ENCODE results near the gene CWC27.
"Not testable (repeated sequence)": the region's sequence is repeated elsewhere in the genome, so short reads cannot be mapped to it uniquely, and the experiment has no call there.

The CWC27 gene

GRCh38 chr5:64836786-64837185 lies 68.1 kb downstream of the CWC27 start:
- DNase-seq (ENCODE audit: extremely low read depth in 1 of 2, low read depth in 1 of 2), result no peak

GRCh38 chr5:64838376-64838775 lies 69.6 kb downstream of the CWC27 start:
- no peak for DNase-seq (ENCODE audit: extremely low read depth in 1 of 2, low read depth in 1 of 2)

GRCh38 chr5:64838803-64839202 lies 70.1 kb downstream of the CWC27 start:
- DNase-seq (ENCODE audit: extremely low read depth in 1 of 2, low read depth in 1 of 2), result no peak

- DNase-seq (ENCODE audit: extremely low read depth in 1 of 2, low read depth in 1 of 2), result no peak
These were observed 71.2 kb downstream of the CWC27 start for GRCh38 chr5:64839936-64840335.

GRCh38 chr5:64840958-64841357 lies 72.2 kb downstream of the CWC27 start:
- no peak for DNase-seq (ENCODE audit: extremely low read depth in 1 of 2, low read depth in 1 of 2)

DNA sequence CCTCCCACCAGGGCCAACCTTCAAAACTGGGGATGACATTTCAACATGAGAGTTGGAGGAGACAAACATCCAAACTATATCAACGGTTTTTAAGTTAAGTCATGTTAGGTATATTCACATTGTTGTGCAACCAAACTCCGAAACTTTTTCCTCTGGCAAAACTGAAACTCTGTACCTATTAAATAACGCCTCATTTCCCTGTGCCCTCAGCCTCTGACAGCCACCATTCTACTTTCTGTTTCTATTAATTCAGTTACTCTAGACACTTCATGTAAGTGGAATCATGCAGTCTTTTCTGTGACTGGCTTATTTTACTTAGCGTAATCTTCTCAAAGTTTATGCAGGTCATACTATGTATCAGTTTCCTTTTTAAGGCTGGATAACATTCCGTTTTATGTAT lies 85.0 kb downstream of the CWC27 start:
- no peak for DNase-seq (ENCODE audit: extremely low read depth in 1 of 2, low read depth in 1 of 2)

DNA sequence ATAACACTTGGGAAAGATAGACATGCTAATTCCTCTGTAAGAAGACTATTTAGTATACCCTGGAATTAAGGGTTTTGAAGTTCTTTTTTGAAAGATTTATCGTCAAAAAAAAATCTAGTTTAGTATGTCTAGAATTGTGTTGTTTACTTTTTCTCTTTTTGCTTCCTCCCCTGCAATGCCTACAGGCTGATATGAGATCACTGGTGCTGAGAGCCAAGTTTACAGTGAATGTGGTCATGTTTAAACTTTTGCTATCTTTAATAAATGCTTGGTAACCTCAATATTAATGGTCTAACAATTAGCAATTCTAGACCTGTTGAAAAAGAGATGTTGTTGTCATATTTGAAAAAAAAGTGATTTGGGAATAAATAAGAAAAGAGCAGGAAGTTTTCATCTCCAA lies 86.1 kb downstream of the CWC27 start:
- DNase-seq (ENCODE audit: extremely low read depth in 1 of 2, low read depth in 1 of 2), result no peak

DNA sequence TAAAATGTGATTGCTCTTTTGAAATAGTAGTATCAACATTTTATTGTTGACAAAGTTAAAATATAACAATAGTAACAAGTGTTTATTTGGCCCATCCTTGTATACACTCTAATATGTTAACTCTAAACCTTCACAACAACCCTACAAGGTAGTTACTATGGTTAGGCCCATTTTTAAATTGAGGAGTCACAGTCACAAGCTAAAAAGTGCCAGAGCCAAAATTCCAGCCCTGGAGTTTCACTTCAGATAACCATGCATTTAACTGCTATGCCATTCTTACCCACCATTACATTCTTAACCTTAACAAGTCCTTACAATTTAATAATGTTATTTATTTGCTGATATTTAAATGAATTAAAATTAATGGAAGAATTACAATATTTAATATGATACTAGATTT lies 91.2 kb downstream of the CWC27 start:
- no peak for DNase-seq (ENCODE audit: extremely low read depth in 1 of 2, low read depth in 1 of 2)

GRCh38 chr5:64861281-64861680 lies 92.6 kb downstream of the CWC27 start:
- DNase-seq (ENCODE audit: extremely low read depth in 1 of 2, low read depth in 1 of 2), result no peak

DNA sequence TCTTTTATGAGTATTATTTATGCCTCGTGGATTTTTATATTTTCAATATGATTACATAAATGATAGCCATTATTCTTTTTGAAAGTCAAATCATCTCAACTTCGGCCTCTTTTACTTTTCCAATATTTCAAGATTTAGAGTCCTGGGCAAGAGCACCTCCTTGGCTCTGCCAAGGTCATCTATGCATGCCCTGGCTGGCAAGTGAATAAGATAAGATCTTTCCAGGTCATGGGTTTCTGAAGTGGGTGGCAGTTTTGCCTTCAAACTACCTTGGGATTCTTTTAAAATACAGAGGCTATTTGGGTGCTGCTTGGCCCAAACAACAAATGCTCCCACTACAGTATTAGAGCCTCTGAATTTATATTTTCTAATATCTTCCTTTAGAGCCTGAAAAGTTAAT lies 95.4 kb downstream of the CWC27 start:
- no peak for DNase-seq (ENCODE audit: extremely low read depth in 1 of 2, low read depth in 1 of 2)

GRCh38 chr5:64865662-64866061 lies 96.9 kb downstream of the CWC27 start:
- DNase-seq (ENCODE audit: extremely low read depth in 1 of 2, low read depth in 1 of 2), result no peak

DNA sequence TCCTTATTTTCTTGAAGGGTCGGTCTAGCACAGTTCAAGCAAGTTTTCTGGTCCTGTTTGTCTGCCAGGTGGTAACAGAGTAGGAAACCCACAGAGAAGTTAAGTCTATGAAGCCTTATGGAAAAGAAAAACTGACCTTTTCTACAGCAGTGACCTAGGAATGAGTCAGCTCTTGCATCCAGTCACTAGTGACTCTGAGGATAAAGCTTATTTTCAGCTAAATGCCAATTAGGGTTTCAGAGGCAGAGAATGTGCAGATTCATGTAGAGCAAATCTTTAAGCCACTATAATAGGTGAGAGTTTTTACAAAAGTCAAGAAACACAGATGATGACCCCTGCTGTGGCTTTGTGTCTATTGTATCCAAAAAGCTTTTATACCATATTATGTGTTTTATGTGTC lies 100.7 kb downstream of the CWC27 start:
- DNase-seq (ENCODE audit: extremely low read depth in 1 of 2, low read depth in 1 of 2), result no peak

- DNase-seq (ENCODE audit: extremely low read depth in 1 of 2, low read depth in 1 of 2), result no peak
These were observed 103.3 kb downstream of the CWC27 start for GRCh38 chr5:64872044-64872443.

- DNase-seq (ENCODE audit: extremely low read depth in 1 of 2, low read depth in 1 of 2), result no peak
These were observed 104.7 kb downstream of the CWC27 start for GRCh38 chr5:64873441-64873840.

GRCh38 chr5:64874753-64875152 lies 106.0 kb downstream of the CWC27 start:
- no peak for DNase-seq (ENCODE audit: extremely low read depth in 1 of 2, low read depth in 1 of 2)

GRCh38 chr5:64876203-64876602 lies 107.5 kb downstream of the CWC27 start:
- DNase-seq (ENCODE audit: extremely low read depth in 1 of 2, low read depth in 1 of 2), result no peak

DNA sequence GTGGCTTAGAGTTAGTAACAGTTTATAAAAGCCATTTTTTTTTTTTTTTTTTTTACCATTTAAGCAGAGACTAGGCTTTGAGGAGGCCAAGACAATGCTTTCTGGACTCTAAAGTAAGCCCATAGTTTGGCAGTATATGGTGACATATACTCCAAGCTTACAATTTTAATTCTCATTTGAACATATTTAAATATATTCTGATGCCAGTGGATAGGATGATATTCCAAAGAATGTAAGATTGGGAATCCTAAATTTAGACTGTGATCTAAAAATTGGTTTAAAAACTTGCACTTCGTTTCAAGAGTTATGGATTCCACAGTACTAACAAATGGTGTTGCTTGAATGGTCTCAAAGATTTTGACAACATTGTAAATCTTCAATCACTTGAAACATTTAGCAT lies 112.1 kb downstream of the CWC27 start:
- DNase-seq (ENCODE audit: extremely low read depth in 1 of 2, low read depth in 1 of 2), result no peak

DNA sequence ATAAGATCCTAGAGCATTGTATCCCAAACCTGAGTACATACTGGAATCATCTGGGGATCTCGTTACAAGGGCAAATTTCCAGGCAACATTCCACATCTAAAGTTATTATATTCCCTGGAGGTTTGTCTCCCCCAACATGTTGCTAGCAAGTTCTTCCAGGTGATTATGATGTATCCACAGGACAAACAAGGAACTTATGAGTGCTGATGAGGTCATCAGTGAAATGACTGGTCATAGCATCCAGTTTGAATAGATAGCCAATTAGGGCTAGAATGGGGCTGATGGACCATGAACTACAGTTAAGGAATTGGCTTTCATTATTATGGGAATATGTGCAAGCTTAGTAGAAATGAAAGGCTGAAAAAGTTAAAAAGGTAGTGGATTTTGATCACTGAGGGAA lies 115.2 kb downstream of the CWC27 start:
- no peak for DNase-seq (ENCODE audit: extremely low read depth in 1 of 2, low read depth in 1 of 2)

DNA sequence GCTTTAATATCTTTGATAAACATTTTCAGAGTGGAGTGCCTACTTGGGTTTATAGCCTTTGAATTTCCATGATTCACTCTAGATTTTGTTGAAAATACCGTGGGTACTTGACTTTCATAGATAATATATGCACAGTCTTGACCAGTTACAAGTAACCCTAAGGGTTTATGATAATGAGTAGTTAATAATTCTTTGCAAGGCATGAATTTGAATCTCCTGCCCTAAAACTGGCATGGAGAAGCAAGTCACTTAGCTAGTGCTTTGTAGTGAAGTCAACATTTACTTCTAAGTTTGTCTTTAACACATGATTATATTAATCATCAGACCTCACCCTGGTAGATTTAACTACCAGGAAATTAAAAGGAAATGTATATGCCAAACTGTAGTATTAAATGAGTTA lies 115.8 kb downstream of the CWC27 start:
- DNase-seq (ENCODE audit: extremely low read depth in 1 of 2, low read depth in 1 of 2), result no peak

DNA sequence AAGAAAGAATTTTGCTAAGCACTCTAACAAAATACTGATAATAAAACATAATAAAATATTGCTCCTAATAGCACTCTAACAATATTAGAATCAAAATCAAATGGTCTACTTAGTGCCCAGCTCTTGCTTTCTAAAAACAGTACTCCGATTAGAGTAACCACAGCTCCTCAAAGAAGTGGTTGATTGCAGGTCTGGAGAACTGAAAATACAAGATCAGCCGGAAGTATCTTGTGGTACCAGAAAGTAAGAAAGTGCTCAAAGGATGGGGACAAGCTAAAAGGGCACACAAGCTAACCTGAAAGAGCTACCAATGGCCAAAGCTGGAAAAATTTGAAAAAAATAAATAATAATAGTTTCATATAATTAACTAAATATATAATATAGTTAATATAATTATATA lies 119.2 kb downstream of the CWC27 start:
- no peak for DNase-seq (ENCODE audit: extremely low read depth in 1 of 2, low read depth in 1 of 2)

GRCh38 chr5:64895748-64896147 lies 127.0 kb downstream of the CWC27 start:
- DNase-seq (ENCODE audit: extremely low read depth in 1 of 2, low read depth in 1 of 2), result no peak

DNA sequence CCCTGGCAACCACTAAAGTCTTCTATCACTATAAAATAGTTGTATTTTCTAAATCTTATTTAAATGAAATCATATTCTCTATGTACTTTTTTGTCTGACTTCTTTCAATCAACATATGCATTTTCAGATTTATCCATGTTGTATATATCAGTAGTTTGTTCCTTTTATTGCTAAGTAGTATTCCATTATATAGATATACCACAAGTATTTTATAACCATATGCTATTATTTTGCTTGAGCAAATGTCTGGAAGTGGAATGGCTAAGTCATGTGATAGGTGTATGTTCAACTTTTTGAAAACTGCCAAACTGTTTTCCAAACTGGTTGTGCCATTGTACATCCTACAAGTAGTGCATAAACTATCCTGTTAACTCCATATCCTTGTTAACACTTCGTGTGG lies 131.1 kb downstream of the CWC27 start:
- DNase-seq (ENCODE audit: extremely low read depth in 1 of 2, low read depth in 1 of 2), result no peak

- no peak for DNase-seq (ENCODE audit: extremely low read depth in 1 of 2, low read depth in 1 of 2)
These were observed 131.9 kb downstream of the CWC27 start for GRCh38 chr5:64900618-64901017.

DNA sequence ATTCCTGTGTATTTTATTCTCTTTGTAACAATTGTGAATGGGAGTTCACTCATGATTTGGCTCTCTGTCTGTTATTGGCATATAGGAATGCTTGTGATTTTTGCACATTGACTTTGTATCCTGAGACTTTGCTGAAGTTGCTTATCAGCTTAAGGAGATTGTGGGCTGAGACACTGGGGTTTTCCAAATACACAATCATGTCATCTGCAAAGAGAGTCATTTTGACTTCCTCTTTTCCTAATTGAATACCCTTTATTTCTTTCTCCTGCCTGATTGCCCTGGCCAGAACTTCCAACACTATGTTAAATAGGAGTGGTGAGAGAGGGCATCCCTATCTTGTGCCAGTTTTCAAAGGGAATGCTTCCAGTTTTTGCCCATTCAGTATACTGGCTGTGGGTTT lies 138.7 kb downstream of the CWC27 start:
- not testable (repeated sequence) for DNase-seq (ENCODE audit: extremely low read depth in 1 of 2, low read depth in 1 of 2)
